ENCODE measurements around the gene AP1G1. TPM values are rescaled to one million over a fixed set of nuclear protein-coding genes. Genes with fewer than 3 reads are reported as not detected.
"Not testable (repeated sequence)": the region's sequence is repeated elsewhere in the genome, so short reads cannot be mapped to it uniquely, and the experiment has no call there.

AP1G1 gene
- polyA plus RNA-seq, 1 experiment: 90.6 TPM

GRCh38 chr16:71794943-71795342 is 13.7 kb downstream of the AP1G1 start:
- CTCF ChIA-PET: interaction anchor here (0.6 to 1.3 kb wide), 2 partner anchors 122 to 167 kb away, joined by 4 to 7 read pairs; no protein-coding TSS in a partner anchor
- Histone ChIP-seq H3K4me3 (ENCODE audit: low read depth, low read length) (no peak overlapping the region), H3K27ac (ENCODE audit: low read depth, low read length) (no peak overlapping the region), H3K9me3 (ENCODE audit: control insufficient read depth, insufficient read depth, low read length) (no peaks in the 10 kb centered on the region), H3K27me3 (ENCODE audit: control insufficient read depth, insufficient read depth, low read length) (no peaks in the 10 kb centered on the region)
- no peak for TF ChIP-seq CTCF (IDR thresholded peaks at IDR 0.05; ENCODE audit: low read depth, low read length)
- no peak for DNase-seq (ENCODE audit: low read depth, low spot score)
- POLR2A ChIA-PET: no interaction called here

- CTCF ChIA-PET: interaction anchor here (0.8 kb wide), 1 partner anchor 8 kb away, joined by 3 read pairs; no protein-coding TSS in a partner anchor
- Histone ChIP-seq H3K4me3 (ENCODE audit: low read depth, low read length) (no peak overlapping the region), H3K27ac (ENCODE audit: low read depth, low read length) (no peak overlapping the region), H3K27me3 (ENCODE audit: control insufficient read depth, insufficient read depth, low read length) (no peaks in the 10 kb centered on the region), H3K9me3 (ENCODE audit: control insufficient read depth, insufficient read depth, low read length) (no peaks in the 10 kb centered on the region)
- no peak for TF ChIP-seq CTCF (IDR thresholded peaks at IDR 0.05; ENCODE audit: low read depth, low read length)
- POLR2A ChIA-PET: no interaction called here
- DNase-seq (ENCODE audit: low read depth, low spot score): no peak
Observed at GRCh38 chr16:71794018-71794417, 14.6 kb downstream of the AP1G1 start.

GRCh38 chr16:71792176-71792575 is 16.5 kb downstream of the AP1G1 start:
- POLR2A ChIA-PET: no interaction called here
- no peaks in the 10 kb centered on the region for H3K9me3 ChIP-seq (ENCODE audit: control insufficient read depth, insufficient read depth, low read length)
- DNase-seq (ENCODE audit: low read depth, low spot score): no peak
- H3K27ac ChIP-seq (ENCODE audit: low read depth, low read length): no peak overlapping the region
- CTCF ChIA-PET: no interaction called here
- H3K27me3 ChIP-seq (ENCODE audit: control insufficient read depth, insufficient read depth, low read length): no peaks in the 10 kb centered on the region
- TF ChIP-seq CTCF (IDR thresholded peaks at IDR 0.05; ENCODE audit: low read depth, low read length): no peak
- no peak overlapping the region for H3K4me3 ChIP-seq (ENCODE audit: low read depth, low read length)

GRCh38 chr16:71790329-71790728 is 18.3 kb downstream of the AP1G1 start:
- not testable (repeated sequence) for DNase-seq (ENCODE audit: low read depth, low spot score); H3K27me3 ChIP-seq (ENCODE audit: control insufficient read depth, insufficient read depth, low read length); H3K4me3 ChIP-seq (ENCODE audit: low read depth, low read length); H3K9me3 ChIP-seq (ENCODE audit: control insufficient read depth, insufficient read depth, low read length); H3K27ac ChIP-seq (ENCODE audit: low read depth, low read length)
- ChIA-PET POLR2A (interaction anchor here (0.7 kb wide), 3 partner anchors 22 to 93 kb away, joined by 4 to 5 read pairs (median 5); no protein-coding TSS in a partner anchor), CTCF (interaction anchor here (1.0 to 2.3 kb wide), 3 partner anchors 26 to 171 kb away, joined by 3 to 10 read pairs (median 5); no protein-coding TSS in a partner anchor)

- no peak for TF ChIP-seq CTCF (IDR thresholded peaks at IDR 0.05; ENCODE audit: low read depth, low read length)
- Histone ChIP-seq H3K27ac (ENCODE audit: low read depth, low read length) (no peak overlapping the region), H3K4me3 (ENCODE audit: low read depth, low read length) (no peak overlapping the region), H3K27me3 (ENCODE audit: control insufficient read depth, insufficient read depth, low read length) (no peaks in the 10 kb centered on the region), H3K9me3 (ENCODE audit: control insufficient read depth, insufficient read depth, low read length) (no peaks in the 10 kb centered on the region)
- ChIA-PET POLR2A (no interaction called here), CTCF (interaction anchor here (1.0 to 2.3 kb wide), 2 partner anchors 25 to 93 kb away, joined by 3 to 10 read pairs; no protein-coding TSS in a partner anchor)
- no peak for DNase-seq (ENCODE audit: low read depth, low spot score)
Observed at GRCh38 chr16:71789136-71789535, 19.5 kb downstream of the AP1G1 start.
